Fibroblast of skin of right biceps (primary cell): ENCODE data around the gene CCDC83.
"Not testable (repeated sequence)": the region's sequence is repeated elsewhere in the genome, so short reads cannot be mapped to it uniquely, and the experiment has no call there.

Experiments
- DNase-seq: peaks from one replicate; pipeline ENCODE4 v3.0.0-alpha.2; 2013

Gene CCDC83

GRCh38 chr11:85889676-85890579 lies 34.7 kb downstream of the CCDC83 start:
- peak; percentile 83 for DNase-seq

- no peak for DNase-seq
These were observed 38.2 kb downstream of the CCDC83 start for GRCh38 chr11:85893395-85893794.

GRCh38 chr11:85896876-85897275 lies 41.7 kb downstream of the CCDC83 start:
- no peak for DNase-seq

GRCh38 chr11:85898456-85898855 lies 43.3 kb downstream of the CCDC83 start:
- DNase-seq, result no peak

- no peak for DNase-seq
These were observed 47.2 kb downstream of the CCDC83 start for GRCh38 chr11:85902353-85902752.

GRCh38 chr11:85903406-85903805 lies 48.2 kb downstream of the CCDC83 start:
- DNase-seq, result no peak

- no peak for DNase-seq
These were observed 48.6 kb downstream of the CCDC83 start for GRCh38 chr11:85903811-85904210.

- no peak for DNase-seq
These were observed 57.2 kb downstream of the CCDC83 start for GRCh38 chr11:85912414-85912813.

GRCh38 chr11:85913513-85913912 lies 58.3 kb downstream of the CCDC83 start:
- DNase-seq, result no peak

GRCh38 chr11:85914425-85914824 lies 59.2 kb downstream of the CCDC83 start:
- DNase-seq, result no peak

- DNase-seq, result peak; percentile 51
These were observed 64.0 kb downstream of the CCDC83 start for GRCh38 chr11:85918910-85919794.

GRCh38 chr11:85922367-85922766 lies 67.2 kb downstream of the CCDC83 start:
- no peak for DNase-seq

GRCh38 chr11:85923455-85923854 lies 68.3 kb downstream of the CCDC83 start:
- DNase-seq, result no peak

- not testable (repeated sequence) for DNase-seq
These were observed 71.6 kb downstream of the CCDC83 start for GRCh38 chr11:85926653-85927214.

- DNase-seq, result no peak
These were observed 75.7 kb downstream of the CCDC83 start for GRCh38 chr11:85930879-85931366.

GRCh38 chr11:85934596-85935169 lies 79.5 kb downstream of the CCDC83 start:
- DNase-seq, result no peak

- DNase-seq, result no peak
These were observed 80.6 kb downstream of the CCDC83 start for GRCh38 chr11:85935751-85936150.

- no peak for DNase-seq
These were observed 82.7 kb downstream of the CCDC83 start for GRCh38 chr11:85937835-85938234.

GRCh38 chr11:85939099-85940015 lies 84.2 kb downstream of the CCDC83 start:
- DNase-seq, result no peak

GRCh38 chr11:85941380-85941973 lies 86.3 kb downstream of the CCDC83 start:
- peak; percentile 63 for DNase-seq

GRCh38 chr11:85945296-85945695 lies 90.1 kb downstream of the CCDC83 start:
- no peak for DNase-seq
